IMR-90 (cell line): Measurements from ENCODE around the gene GPI. TPM values are rescaled to one million over a fixed set of nuclear protein-coding genes. Genes with fewer than 3 reads are reported as not detected.

ENCODE experiments used
- ATAC-seq: fragments of 200-7000 bp; cut with Tn5 transposase; 2 replicates; pipeline ENCODE4 v1.9.1; 2020; ENCODE audit warnings: low read depth, mild to moderate bottlenecking, moderate library complexity
- BruUV-seq: library from RNA; stranded (reverse); fragments of 400-500 nt; replicated peaks from 2 replicates; lab custom pipeline; 2021; lab: Mats Ljungman, UMichigan
- CTCF ChIA-PET: fragments of 300-600 bp; formaldehyde crosslinking; extraction: SDS; loops from one replicate; lab custom pipeline; 2021; ENCODE audit warnings: antibody characterized with exemption; lab: Yijun Ruan, JAX
- POLR2A ChIA-PET: fragments of 300-600 bp; sonication (Branson Sonifier 250); formaldehyde crosslinking; loops from one replicate; lab custom pipeline; 2022; ENCODE audit warnings: antibody characterized with exemption; ENCODE audit not compliant: unreplicated experiment; lab: Charles Lee
- DNase-seq: peaks from one replicate; pipeline ENCODE4 v3.0.0; 2013
- H2AFZ ChIP-seq: replicated peaks from 2 replicates; pipeline ENCODE3; 2013; ENCODE audit warnings: low read length, mild to moderate bottlenecking; ENCODE audit not compliant: poor library complexity
- H2AK5ac ChIP-seq: 2 replicates; pipeline ENCODE4 v1.6.1; 2013; ENCODE audit warnings: low read depth, low read length, inconsistent platforms
- H2AK9ac ChIP-seq: replicated peaks from 2 replicates; pipeline ENCODE3; 2013; ENCODE audit warnings: mild to moderate bottlenecking, low read depth, low read length, moderate library complexity; ENCODE audit not compliant: poor library complexity
- H2BK120ac ChIP-seq: 2 replicates; pipeline ENCODE4 v1.6.1; 2013; ENCODE audit warnings: low read depth, low read length, inconsistent platforms
- H2BK15ac ChIP-seq: 3 replicates; pipeline ENCODE4 v1.6.1; 2013; ENCODE audit warnings: low read depth, low read length, inconsistent platforms
- H2BK20ac ChIP-seq: 2 replicates; pipeline ENCODE4 v1.6.1; 2013; ENCODE audit warnings: low read depth, mild to moderate bottlenecking, inconsistent platforms, low read length, moderate library complexity
- H2BK5ac ChIP-seq: 2 replicates; pipeline ENCODE4 v1.6.1; 2013; ENCODE audit warnings: mild to moderate bottlenecking, low read depth, low read length, inconsistent platforms; ENCODE audit not compliant: poor library complexity, severe bottlenecking
- H3K14ac ChIP-seq: replicated peaks from 2 replicates; pipeline ENCODE4 v1.6.1; 2013; ENCODE audit warnings: low read depth, low read length, inconsistent platforms
- H3K18ac ChIP-seq: 2 replicates; pipeline ENCODE4 v1.6.1; 2013; ENCODE audit warnings: low read depth, low read length, control low read depth
- H3K23ac ChIP-seq: 2 replicates; pipeline ENCODE4 v1.6.1; 2013; ENCODE audit warnings: low read depth, low read length, inconsistent platforms
- H3K27ac ChIP-seq: 2 replicates; pipeline ENCODE4 v1.5.1; 2013; ENCODE audit warnings: mild to moderate bottlenecking, control low read depth, low read length; ENCODE audit not compliant: insufficient read depth
- H3K27me3 ChIP-seq: 2 replicates; pipeline ENCODE4 v1.6.1; 2013; ENCODE audit warnings: low read length; ENCODE audit not compliant: control insufficient read depth, insufficient read depth
- H3K36me3 ChIP-seq: 2 replicates; pipeline ENCODE4 v1.6.1; 2013; ENCODE audit warnings: low read length, mixed read lengths; ENCODE audit not compliant: control insufficient read depth, insufficient read depth
- H3K4ac ChIP-seq: 2 replicates; pipeline ENCODE4 v1.6.1; 2013; ENCODE audit warnings: low read depth, low read length, inconsistent platforms
- H3K4me1 ChIP-seq: 2 replicates; pipeline ENCODE4 v1.6.1; 2013; ENCODE audit warnings: low read length, mixed read lengths; ENCODE audit not compliant: control insufficient read depth, insufficient read depth
- H3K4me2 ChIP-seq: 2 replicates; pipeline ENCODE4 v1.6.1; 2013; ENCODE audit warnings: low read depth, mild to moderate bottlenecking, control low read depth, low read length, moderate library complexity
- H3K4me3 ChIP-seq: 2 replicates; pipeline ENCODE4 v1.5.1; 2013; ENCODE audit warnings: low read depth, mild to moderate bottlenecking, control low read depth, low read length, moderate library complexity; ENCODE audit not compliant: insufficient read depth
- H3K56ac ChIP-seq: 2 replicates; pipeline ENCODE4 v1.6.1; 2013; ENCODE audit warnings: low read length, inconsistent platforms; ENCODE audit not compliant: insufficient read depth; ENCODE audit errors: extremely low read depth
- H3K79me1 ChIP-seq, 2 experiments: 2 replicates each; pipeline ENCODE4 v1.6.1; 2013; ENCODE audit warnings: low read length in 2 of 2, inconsistent platforms in 1 of 2, low read depth in 1 of 2
- H3K9ac ChIP-seq: 2 replicates; pipeline ENCODE4 v1.6.1; 2013; ENCODE audit warnings: low read depth, low read length, control low read depth
- H3K9me1 ChIP-seq: 2 replicates; pipeline ENCODE4 v1.6.1; 2013; ENCODE audit warnings: low read length, inconsistent platforms; ENCODE audit not compliant: insufficient read depth
- H3K9me3 ChIP-seq: 2 replicates; pipeline ENCODE4 v1.6.1; 2013; ENCODE audit warnings: low read length; ENCODE audit not compliant: control insufficient read depth, insufficient read depth
- H4K20me1 ChIP-seq: 2 replicates; pipeline ENCODE4 v1.6.1; 2013; ENCODE audit warnings: low read length, inconsistent platforms; ENCODE audit not compliant: insufficient read depth
- H4K5ac ChIP-seq: 2 replicates; pipeline ENCODE4 v1.6.1; 2013; ENCODE audit warnings: mild to moderate bottlenecking, low read depth, low read length, control low read depth
- H4K8ac ChIP-seq, 2 experiments: 2 replicates each; pipeline ENCODE4 v1.6.1; 2013; ENCODE audit warnings: low read depth in 2 of 2, low read length in 2 of 2, control low read depth in 1 of 2, inconsistent platforms in 1 of 2
- H4K91ac ChIP-seq: 2 replicates; pipeline ENCODE4 v1.6.1; 2013; ENCODE audit warnings: low read depth, low read length, inconsistent platforms; ENCODE audit not compliant: insufficient read depth
- BHLHE40 ChIP-seq: fragments of 150-350 bp; IDR thresholded peaks from 2 replicates; pipeline ENCODE4 v1.6.1; 2016; ENCODE audit warnings: mild to moderate bottlenecking, low read depth, low read length
- CEBPB ChIP-seq: IDR thresholded peaks from 2 replicates; pipeline ENCODE4 v1.6.1; 2012; ENCODE audit warnings: low read depth, low read length, improper control_type of control experiment
- CHD1 ChIP-seq: IDR thresholded peaks from 2 replicates; pipeline ENCODE4 v1.6.1; 2012; ENCODE audit warnings: low read depth, low read length, improper control_type of control experiment
- FOS ChIP-seq: fragments of 150-350 bp; IDR thresholded peaks from 2 replicates; pipeline ENCODE4 v1.6.1; 2016; ENCODE audit warnings: low read depth, low read length
- MAFK ChIP-seq: IDR thresholded peaks from 2 replicates; pipeline ENCODE4 v1.6.1; 2012; ENCODE audit warnings: low read depth, low read length, improper control_type of control experiment
- MAZ ChIP-seq: IDR thresholded peaks from 2 replicates; pipeline ENCODE4 v1.6.1; 2012; ENCODE audit warnings: low read depth, mild to moderate bottlenecking, low read length, improper control_type of control experiment, moderate library complexity, borderline replicate concordance
- MXI1 ChIP-seq: IDR thresholded peaks from 2 replicates; pipeline ENCODE4 v1.6.1; 2012; ENCODE audit warnings: low read depth, mild to moderate bottlenecking, low read length, moderate library complexity, borderline replicate concordance
- NFE2L2 ChIP-seq: fragments of 150-350 bp; IDR thresholded peaks from 2 replicates; pipeline ENCODE4 v1.6.1; 2016; ENCODE audit warnings: low read depth, mild to moderate bottlenecking, low read length
- POLR2A ChIP-seq: IDR thresholded peaks from 2 replicates; pipeline ENCODE4 v1.6.1; 2012; ENCODE audit warnings: mild to moderate bottlenecking, low read depth, low read length
- RAD21 ChIP-seq: IDR thresholded peaks from 2 replicates; pipeline ENCODE4 v1.6.1; 2012; ENCODE audit warnings: low read length, improper control_type of control experiment
- RCOR1 ChIP-seq: IDR thresholded peaks from 2 replicates; pipeline ENCODE4 v1.6.1; 2012; ENCODE audit warnings: mild to moderate bottlenecking, low read length, improper control_type of control experiment; ENCODE audit not compliant: insufficient replicate concordance
- RFX5 ChIP-seq: IDR thresholded peaks from 2 replicates; pipeline ENCODE4 v1.8.0; 2012; ENCODE audit warnings: low read depth, mild to moderate bottlenecking, low read length, moderate library complexity
- SMC3 ChIP-seq: fragments of 150-350 bp; IDR thresholded peaks from 2 replicates; pipeline ENCODE4 v1.6.1; 2016; ENCODE audit warnings: low read depth, mild to moderate bottlenecking, antibody characterized with exemption, low read length, moderate library complexity
- WGBS, 2 experiments: methylation state at CpG; one replicate each; pipeline versions ENCODE4 v1.1.5 to v1.1.7; 2013; ENCODE audit warnings: missing lambda C conversion rate in 2 of 2; ENCODE audit not compliant: insufficient read length in 1 of 2; ENCODE audit errors: extremely low coverage in 2 of 2; 5-methylcytosine and 5-hydroxymethylcytosine counted together
- dilution Hi-C: fragments of 300-500 bp; cut with HindIII; formaldehyde crosslinking; loops from one replicate; pipeline ENCODE4 v1.14.3; 2018; ENCODE audit warnings: low sequenced_read_pairs; ENCODE audit not compliant: unreplicated experiment
- in situ Hi-C: fragments of 300-500 bp; cut with MboI; formaldehyde crosslinking; loops from 3 replicates; pipeline ENCODE4 v1.14.3; 2019; ENCODE audit warnings: low sequenced_read_pairs, inconsistent platforms, mixed read lengths
- intact Hi-C: fragments of 100-400 bp; cut with micrococcal nuclease; formaldehyde crosslinking; loops from 2 replicates; pipeline ENCODE4 v1.10.0; 2022
- polyA plus RNA-seq, 3 experiments: library from polyadenylated mRNA; depleted of rRNA; stranded (reverse); fragments of >200 nt; gene quantifications; 2 replicates each; pipeline ENCODE4 v1.2.3, GENCODE V29; 2012; ENCODE audit warnings: low replicate concordance in 1 of 3
- total RNA-seq: library from RNA; depleted of rRNA; stranded (reverse); fragments of >200 nt; gene quantifications from 2 replicates; pipeline ENCODE4 v1.2.3, GENCODE V29; 2012
- TF ChIP-seq, protein P1 (sequence below): conservative IDR thresholded peaks from 2 replicates; pipeline ENCODE4 v1.5.1; 2012; ENCODE audit warnings: mild to moderate bottlenecking, low read depth, low read length, improper control_type of control experiment
- TF ChIP-seq, protein P2 (sequence below): fragments of 150-350 bp; IDR thresholded peaks from 2 replicates; pipeline ENCODE4 v1.6.1; 2016; ENCODE audit warnings: low read depth, mild to moderate bottlenecking, low read length, moderate library complexity, borderline replicate concordance
- TF ChIP-seq, protein P3 (sequence below): fragments of 150-350 bp; IDR thresholded peaks from 2 replicates; pipeline ENCODE4 v1.6.1; 2017; ENCODE audit warnings: mild to moderate bottlenecking, antibody characterized with exemption, low read length, low read depth

The GPI gene
- total and polyA plus RNA-seq, 2 of the 4 experiments (the other 2 are of a cell fraction) = 147 to 239 TPM

DNA sequence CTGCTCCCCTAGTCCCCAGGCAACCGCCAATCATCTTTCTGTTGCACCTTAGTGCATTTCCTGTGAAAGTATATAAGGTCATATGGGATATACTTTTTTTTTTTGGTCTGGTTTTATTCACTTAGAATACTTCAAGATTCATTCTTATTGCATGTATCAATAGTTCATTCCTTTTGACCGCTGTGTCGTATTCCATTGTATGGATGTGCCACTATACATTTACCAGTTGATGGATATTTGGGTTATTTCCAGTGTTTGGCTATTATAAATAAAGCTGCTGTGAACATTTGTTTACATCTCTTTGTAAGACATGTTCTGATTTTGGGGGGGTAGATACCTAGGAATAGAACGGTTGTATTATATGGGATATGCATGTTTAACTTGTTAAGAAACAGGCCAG lies 53.3 kb downstream of the GPI start:
- H3K18ac ChIP-seq = no peak overlapping the region
- H2AK9ac ChIP-seq = no peak overlapping the region
- no peak overlapping the region for H2AK5ac ChIP-seq
- H4K20me1 ChIP-seq = no peaks in the 10 kb centered on the region
- no peaks in the 10 kb centered on the region for H3K4me1 ChIP-seq
- no peak overlapping the region for H3K4me3 ChIP-seq
- no peak overlapping the region for H2BK5ac ChIP-seq
- no peak overlapping the region for H3K9ac ChIP-seq
- H3K14ac ChIP-seq = no peak overlapping the region
- H3K27ac ChIP-seq = no peak overlapping the region
- no peak for DNase-seq
- no CpG with 5 or more reads among the region's 4 CpGs for WGBS, 2 experiments
- no peak overlapping the region for H2BK15ac ChIP-seq
- dilution Hi-C loops = no loop called here
- no peak for ATAC-seq
- H3K9me1 ChIP-seq = peaks cover 4% of the 10 kb centered on the region; the same call in 1 of the 2 replicates
- in situ Hi-C loops = no loop called here
- H4K91ac ChIP-seq = no peak overlapping the region
- no peak overlapping the region for H3K56ac ChIP-seq
- no peak overlapping the region for H2BK20ac ChIP-seq
- no peak overlapping the region for H4K8ac ChIP-seq
- H2AFZ ChIP-seq = no peak overlapping the region
- no peaks in the 10 kb centered on the region for H3K27me3 ChIP-seq
- no peak overlapping the region for H3K4ac ChIP-seq
- POLR2A ChIA-PET = no interaction called here
- H4K5ac ChIP-seq = no peak overlapping the region
- H2BK120ac ChIP-seq = no peak overlapping the region
- TF ChIP-seq BHLHE40 = no peak
- TF ChIP-seq MAZ = no peak
- no peak for TF ChIP-seq FOS
- no peak for TF ChIP-seq CHD1
- TF ChIP-seq RFX5 = no peak
- no peak for TF ChIP-seq SMC3
- no peak for TF ChIP-seq RCOR1
- TF ChIP-seq, protein P1, sequence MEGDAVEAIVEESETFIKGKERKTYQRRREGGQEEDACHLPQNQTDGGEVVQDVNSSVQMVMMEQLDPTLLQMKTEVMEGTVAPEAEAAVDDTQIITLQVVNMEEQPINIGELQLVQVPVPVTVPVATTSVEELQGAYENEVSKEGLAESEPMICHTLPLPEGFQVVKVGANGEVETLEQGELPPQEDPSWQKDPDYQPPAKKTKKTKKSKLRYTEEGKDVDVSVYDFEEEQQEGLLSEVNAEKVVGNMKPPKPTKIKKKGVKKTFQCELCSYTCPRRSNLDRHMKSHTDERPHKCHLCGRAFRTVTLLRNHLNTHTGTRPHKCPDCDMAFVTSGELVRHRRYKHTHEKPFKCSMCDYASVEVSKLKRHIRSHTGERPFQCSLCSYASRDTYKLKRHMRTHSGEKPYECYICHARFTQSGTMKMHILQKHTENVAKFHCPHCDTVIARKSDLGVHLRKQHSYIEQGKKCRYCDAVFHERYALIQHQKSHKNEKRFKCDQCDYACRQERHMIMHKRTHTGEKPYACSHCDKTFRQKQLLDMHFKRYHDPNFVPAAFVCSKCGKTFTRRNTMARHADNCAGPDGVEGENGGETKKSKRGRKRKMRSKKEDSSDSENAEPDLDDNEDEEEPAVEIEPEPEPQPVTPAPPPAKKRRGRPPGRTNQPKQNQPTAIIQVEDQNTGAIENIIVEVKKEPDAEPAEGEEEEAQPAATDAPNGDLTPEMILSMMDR = no peak
- no peak for TF ChIP-seq NFE2L2
- TF ChIP-seq, protein P2, sequence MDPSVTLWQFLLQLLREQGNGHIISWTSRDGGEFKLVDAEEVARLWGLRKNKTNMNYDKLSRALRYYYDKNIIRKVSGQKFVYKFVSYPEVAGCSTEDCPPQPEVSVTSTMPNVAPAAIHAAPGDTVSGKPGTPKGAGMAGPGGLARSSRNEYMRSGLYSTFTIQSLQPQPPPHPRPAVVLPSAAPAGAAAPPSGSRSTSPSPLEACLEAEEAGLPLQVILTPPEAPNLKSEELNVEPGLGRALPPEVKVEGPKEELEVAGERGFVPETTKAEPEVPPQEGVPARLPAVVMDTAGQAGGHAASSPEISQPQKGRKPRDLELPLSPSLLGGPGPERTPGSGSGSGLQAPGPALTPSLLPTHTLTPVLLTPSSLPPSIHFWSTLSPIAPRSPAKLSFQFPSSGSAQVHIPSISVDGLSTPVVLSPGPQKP = no peak
- TF ChIP-seq, protein P3, sequence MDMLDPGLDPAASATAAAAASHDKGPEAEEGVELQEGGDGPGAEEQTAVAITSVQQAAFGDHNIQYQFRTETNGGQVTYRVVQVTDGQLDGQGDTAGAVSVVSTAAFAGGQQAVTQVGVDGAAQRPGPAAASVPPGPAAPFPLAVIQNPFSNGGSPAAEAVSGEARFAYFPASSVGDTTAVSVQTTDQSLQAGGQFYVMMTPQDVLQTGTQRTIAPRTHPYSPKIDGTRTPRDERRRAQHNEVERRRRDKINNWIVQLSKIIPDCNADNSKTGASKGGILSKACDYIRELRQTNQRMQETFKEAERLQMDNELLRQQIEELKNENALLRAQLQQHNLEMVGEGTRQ = no peak
- TF ChIP-seq CEBPB = no peak
- no peak for TF ChIP-seq MXI1
- no peak for TF ChIP-seq MAFK
- no peak for TF ChIP-seq RAD21
- no peak for TF ChIP-seq POLR2A
- no peak overlapping the region for H3K23ac ChIP-seq
- no peaks in the 10 kb centered on the region for H3K9me3 ChIP-seq
- no TSS peak for BruUV-seq
- intact Hi-C loops = no loop called here
- CTCF ChIA-PET = no interaction called here
- H3K79me1 ChIP-seq = no peaks in the 10 kb centered on the region
- peaks cover 21% of the 10 kb centered on the region for H3K36me3 ChIP-seq
- no peak overlapping the region for H3K4me2 ChIP-seq
